HFF-Myc (cell line): ENCODE data around the gene DNAJC10.
"Not testable (repeated sequence)": the region's sequence is repeated elsewhere in the genome, so short reads cannot be mapped to it uniquely, and the experiment has no call there.

Source experiments
- DNase-seq: peaks from one replicate; pipeline ENCODE4 v3.0.0-alpha.2; 2011; ENCODE audit warnings: low read depth; ENCODE audit errors: extremely low read depth
- H3K4me3 ChIP-seq: replicated peaks from 2 replicates; pipeline ENCODE4 v1.5.1; 2011; ENCODE audit warnings: low read depth, mild to moderate bottlenecking, control low read depth, low read length
- TF ChIP-seq, protein P1 (sequence below): IDR thresholded peaks from 2 replicates; pipeline ENCODE4 v1.5.1; 2012; ENCODE audit warnings: mild to moderate bottlenecking, low read depth, low read length, control low read depth; ENCODE audit errors: missing control alignments

The DNAJC10 gene

DNA sequence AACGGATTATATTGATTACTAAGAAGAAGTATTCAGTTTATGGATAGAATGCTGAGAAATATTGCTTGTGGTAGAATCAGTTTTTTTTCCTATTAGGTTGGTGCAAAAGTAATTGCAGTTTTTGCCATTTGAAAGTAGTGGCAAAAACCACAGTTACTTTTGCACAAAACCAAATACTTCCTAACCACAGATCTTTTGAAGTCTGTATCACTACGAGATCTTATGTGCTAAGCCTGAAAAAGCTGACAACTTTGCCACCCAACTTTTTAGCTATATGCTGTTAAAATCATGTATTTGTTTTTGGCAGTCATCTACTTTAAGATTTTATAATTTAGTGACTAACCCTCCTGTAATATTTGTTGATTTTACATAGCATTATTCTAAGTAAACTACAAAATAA, 24.6 kb downstream of the DNAJC10 start:
- H3K4me3 ChIP-seq = no peak overlapping the region
- no peak for DNase-seq
- TF ChIP-seq, protein P1, sequence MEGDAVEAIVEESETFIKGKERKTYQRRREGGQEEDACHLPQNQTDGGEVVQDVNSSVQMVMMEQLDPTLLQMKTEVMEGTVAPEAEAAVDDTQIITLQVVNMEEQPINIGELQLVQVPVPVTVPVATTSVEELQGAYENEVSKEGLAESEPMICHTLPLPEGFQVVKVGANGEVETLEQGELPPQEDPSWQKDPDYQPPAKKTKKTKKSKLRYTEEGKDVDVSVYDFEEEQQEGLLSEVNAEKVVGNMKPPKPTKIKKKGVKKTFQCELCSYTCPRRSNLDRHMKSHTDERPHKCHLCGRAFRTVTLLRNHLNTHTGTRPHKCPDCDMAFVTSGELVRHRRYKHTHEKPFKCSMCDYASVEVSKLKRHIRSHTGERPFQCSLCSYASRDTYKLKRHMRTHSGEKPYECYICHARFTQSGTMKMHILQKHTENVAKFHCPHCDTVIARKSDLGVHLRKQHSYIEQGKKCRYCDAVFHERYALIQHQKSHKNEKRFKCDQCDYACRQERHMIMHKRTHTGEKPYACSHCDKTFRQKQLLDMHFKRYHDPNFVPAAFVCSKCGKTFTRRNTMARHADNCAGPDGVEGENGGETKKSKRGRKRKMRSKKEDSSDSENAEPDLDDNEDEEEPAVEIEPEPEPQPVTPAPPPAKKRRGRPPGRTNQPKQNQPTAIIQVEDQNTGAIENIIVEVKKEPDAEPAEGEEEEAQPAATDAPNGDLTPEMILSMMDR = no peak

DNA sequence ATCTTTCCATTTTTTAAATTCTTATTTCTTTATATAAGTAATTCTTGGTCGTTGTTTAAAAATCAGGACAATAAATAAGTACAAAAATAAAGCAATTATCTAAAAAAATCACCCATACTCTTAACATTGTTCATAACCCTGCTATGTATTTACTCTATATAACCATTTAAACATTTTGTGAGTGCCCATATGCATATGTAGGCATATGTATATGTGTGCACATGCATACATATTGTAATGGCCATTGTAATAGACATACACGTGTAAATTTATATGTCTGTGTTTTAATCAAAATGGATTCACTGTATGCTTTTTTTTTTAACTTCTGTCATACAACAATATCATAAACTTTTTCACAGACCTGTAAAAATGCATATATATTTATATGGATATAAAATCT, 25.6 kb downstream of the DNAJC10 start:
- DNase-seq = no peak
- H3K4me3 ChIP-seq = no peak overlapping the region
- TF ChIP-seq, protein P1 = no peak

DNA sequence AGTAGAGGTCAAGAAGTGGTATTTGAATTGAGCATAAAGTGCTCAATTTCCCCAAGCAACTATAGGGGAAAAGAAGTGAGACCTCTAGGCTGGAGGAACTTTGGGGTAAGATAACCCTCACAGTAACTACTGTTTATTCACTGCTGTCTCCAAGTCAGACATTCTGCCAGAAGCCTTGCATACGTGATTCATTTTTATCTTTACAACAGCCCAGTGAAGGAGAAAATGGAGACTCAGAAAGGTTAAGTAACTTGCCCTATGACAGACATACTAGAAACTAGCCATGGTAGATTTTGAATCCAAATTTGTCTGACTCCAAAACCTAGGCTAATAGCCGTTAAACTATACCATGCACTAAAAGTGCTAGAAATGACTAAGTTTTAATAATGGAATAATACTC, 28.4 kb downstream of the DNAJC10 start:
- TF ChIP-seq, protein P1 = no peak
- no peak overlapping the region for H3K4me3 ChIP-seq
- DNase-seq = no peak

DNA sequence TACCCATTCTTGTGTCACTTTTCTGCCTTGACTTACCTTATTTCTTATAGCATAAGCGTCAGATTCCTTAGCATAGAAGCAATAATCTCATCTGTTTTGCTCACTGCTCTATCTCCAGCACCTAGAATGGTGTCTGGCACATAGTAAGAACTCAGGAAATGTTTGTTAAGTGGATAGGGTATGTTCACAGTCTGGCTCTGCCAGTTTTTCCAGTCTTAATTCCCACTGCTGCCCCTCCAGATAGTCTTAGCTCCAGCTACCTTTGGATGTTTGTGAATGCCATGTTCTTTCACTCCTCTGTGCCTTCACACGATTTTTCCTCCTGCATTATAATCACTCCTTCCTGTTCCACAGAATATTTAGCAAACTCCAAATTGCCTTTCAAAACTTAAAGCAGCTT, 29.0 kb downstream of the DNAJC10 start:
- no peak for DNase-seq
- H3K4me3 ChIP-seq = no peak overlapping the region
- TF ChIP-seq, protein P1 = no peak

DNA sequence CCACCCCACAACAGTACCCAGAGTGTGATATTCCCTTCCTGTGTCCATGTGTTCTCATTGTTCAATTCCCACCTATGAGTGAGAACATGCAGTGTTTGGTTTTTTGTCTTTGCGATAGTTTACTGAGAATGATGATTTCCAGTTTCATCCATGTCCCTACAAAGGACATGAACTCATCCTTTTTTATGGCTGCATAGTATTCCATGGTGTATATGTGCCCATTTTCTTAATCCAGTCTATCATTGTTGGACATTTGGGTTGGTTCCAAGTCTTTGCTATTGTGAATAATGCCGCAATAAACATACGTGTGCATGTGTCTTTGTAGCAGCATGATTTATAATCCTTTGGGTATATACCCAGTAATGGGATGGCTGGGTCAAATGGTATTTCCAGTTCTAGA, 29.8 kb downstream of the DNAJC10 start:
- DNase-seq, H3K4me3 ChIP-seq: not testable (repeated sequence)

DNA sequence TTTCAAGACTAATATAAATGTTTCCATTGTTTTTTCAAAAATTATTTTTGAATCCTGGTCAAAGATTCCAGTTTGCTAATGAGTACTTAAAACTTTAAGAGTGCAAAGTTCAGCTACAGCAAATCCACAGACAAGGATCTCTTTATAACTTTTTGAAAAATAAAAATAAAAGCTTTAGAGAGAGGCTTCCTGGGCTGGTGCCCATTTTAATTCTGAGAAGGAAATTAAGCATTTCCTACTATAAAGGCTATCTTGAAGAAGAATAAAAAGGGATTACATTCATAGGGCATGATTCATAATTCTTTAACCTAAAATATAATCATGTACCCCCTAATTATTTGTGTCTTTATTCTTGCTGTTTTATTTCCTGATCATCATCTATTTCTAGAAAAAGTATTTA, 38.2 kb downstream of the DNAJC10 start:
- TF ChIP-seq, protein P1 = no peak
- no peak for DNase-seq
- no peak overlapping the region for H3K4me3 ChIP-seq

DNA sequence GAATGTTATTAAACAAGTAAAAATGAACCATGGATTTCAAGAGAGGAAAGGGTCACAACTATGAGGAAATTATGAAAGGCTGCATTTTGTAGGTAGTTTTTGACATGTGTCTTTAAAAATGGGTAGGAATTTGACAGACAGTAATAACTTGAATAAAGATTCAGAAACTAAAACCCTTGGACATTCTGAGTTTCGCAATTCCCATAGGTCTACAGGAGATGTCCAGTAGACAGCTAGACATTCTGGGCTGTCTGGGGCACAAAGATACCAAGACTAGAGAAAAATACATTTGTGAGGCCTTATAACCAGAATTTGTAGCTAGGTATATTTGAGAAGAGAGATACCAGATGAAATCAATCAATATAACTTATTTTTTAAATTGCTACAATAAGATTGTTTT, 42.3 kb downstream of the DNAJC10 start:
- H3K4me3 ChIP-seq = no peak overlapping the region
- TF ChIP-seq, protein P1 = no peak
- DNase-seq = no peak
